Loucy (cell line): ENCODE measurements around the gene SLX4IP.

Experiments used
- CTCF ChIP-seq: fragments of 200-600 bp; sonication (generic); conservative IDR thresholded peaks from 2 replicates; pipeline ENCODE4 v1.5.1; 2014; ENCODE audit warnings: mild to moderate bottlenecking, antibody characterized with exemption, low read length
- EZH2phosphoT487 ChIP-seq: fragments of 200-600 bp; IDR thresholded peaks from 2 replicates; pipeline ENCODE4 v1.6.1; 2018; ENCODE audit warnings: antibody characterized with exemption, mild to moderate bottlenecking, moderate library complexity, borderline replicate concordance

- TF ChIP-seq CTCF (no peak), EZH2phosphoT487 (no peak)
These were observed 52.3 kb downstream of the SLX4IP start for GRCh38 chr20:10487142-10488136.
